ENCODE data around the gene PHF1.

Gene PHF1

GRCh38 chr6:33454009-33454946 lies 43.5 kb downstream of the PHF1 start, which contains the start of gene ZBTB9:
ZBTB9 (plus strand) TSS chr6:33454576; CDS start chr6:33455101, 525 bp downstream.
- Histone ChIP-seq H3K9me3 (ENCODE audit: severe bottlenecking) (no peaks in the 10 kb centered on the region), H3K36me3 (peaks cover 44% of the 10 kb centered on the region), H3K4me3 (ENCODE audit: low read depth, low read length) (peak within 1 kb of the TSS; percentile 76), H3K27me3 (ENCODE audit: insufficient read depth, low read depth, severe bottlenecking) (no peaks in the 10 kb centered on the region), H3K27ac (peak within 1 kb of the TSS; percentile 61)
- no peak for TF ChIP-seq CTCF (IDR thresholded peaks at IDR 0.05; ENCODE audit: low read depth, low read length)
- peak; percentile 99 for DNase-seq

GRCh38 chr6:33455051-33455450 lies 44.2 kb downstream of the PHF1 start:
- Histone ChIP-seq H3K27me3 (ENCODE audit: insufficient read depth, low read depth, severe bottlenecking) (no peaks in the 10 kb centered on the region), H3K27ac (peak overlapping the region; percentile 61), H3K4me3 (ENCODE audit: low read depth, low read length) (peak overlapping the region; percentile 76), H3K9me3 (ENCODE audit: severe bottlenecking) (no peaks in the 10 kb centered on the region), H3K36me3 (peaks cover 37% of the 10 kb centered on the region)
- no peak for TF ChIP-seq CTCF (IDR thresholded peaks at IDR 0.05; ENCODE audit: low read depth, low read length)
- DNase-seq, result no peak

GRCh38 chr6:33456156-33456555 lies 45.3 kb downstream of the PHF1 start:
- Histone ChIP-seq H3K27ac (no peak overlapping the region), H3K4me3 (ENCODE audit: low read depth, low read length) (no peak overlapping the region), H3K36me3 (peaks cover 27% of the 10 kb centered on the region), H3K27me3 (ENCODE audit: insufficient read depth, low read depth, severe bottlenecking) (no peaks in the 10 kb centered on the region), H3K9me3 (ENCODE audit: severe bottlenecking) (no peaks in the 10 kb centered on the region)
- TF ChIP-seq CTCF (IDR thresholded peaks at IDR 0.05; ENCODE audit: low read depth, low read length), result no peak
- DNase-seq, result no peak

GRCh38 chr6:33458676-33459075 lies 47.9 kb downstream of the PHF1 start:
- no peak overlapping the region for H3K27ac ChIP-seq
- TF ChIP-seq CTCF (IDR thresholded peaks at IDR 0.05; ENCODE audit: low read depth, low read length), result no peak
- H3K27me3 ChIP-seq (ENCODE audit: insufficient read depth, low read depth, severe bottlenecking), result no peaks in the 10 kb centered on the region
- no peaks in the 10 kb centered on the region for H3K9me3 ChIP-seq (ENCODE audit: severe bottlenecking)
- DNase-seq, result no peak
- peaks cover 23% of the 10 kb centered on the region for H3K36me3 ChIP-seq
- no peak overlapping the region for H3K4me3 ChIP-seq (ENCODE audit: low read depth, low read length)

- peaks cover 23% of the 10 kb centered on the region for H3K36me3 ChIP-seq
- TF ChIP-seq CTCF (IDR thresholded peaks at IDR 0.05; ENCODE audit: low read depth, low read length), result no peak
- no peaks in the 10 kb centered on the region for H3K9me3 ChIP-seq (ENCODE audit: severe bottlenecking)
- no peak overlapping the region for H3K27ac ChIP-seq
- H3K27me3 ChIP-seq (ENCODE audit: insufficient read depth, low read depth, severe bottlenecking), result no peaks in the 10 kb centered on the region
- no peak for DNase-seq
- H3K4me3 ChIP-seq (ENCODE audit: low read depth, low read length), result no peak overlapping the region
These were observed 48.4 kb downstream of the PHF1 start for GRCh38 chr6:33459226-33459625.

All from WERI-Rb-1 (cell line).